GM23338 (cell line): ENCODE measurements around the gene NUB1. TPM values are rescaled to one million over a fixed set of nuclear protein-coding genes. Genes with fewer than 3 reads are reported as not detected.

Experiments
- ATAC-seq: fragments of 200-7000 bp; cut with Tn5 transposase; 3 replicates; pipeline ENCODE4 v1.9.1; 2020
- DNase-seq: peaks from one replicate; pipeline ENCODE4 v3.0.0-alpha.2; 2015; ENCODE audit warnings: low spot score
- H2AFZ ChIP-seq: fragments of 200-600 bp; sonication (generic); 2 replicates; pipeline ENCODE4 v1.8.0; 2016; ENCODE audit warnings: antibody characterized with exemption, mild to moderate bottlenecking, moderate library complexity
- H3F3A ChIP-seq: fragments of 200-600 bp; sonication (generic); replicated peaks from 2 replicates; pipeline ENCODE4 v1.8.0; 2017; ENCODE audit warnings: antibody characterized with exemption, mixed run types, low read depth
- H3K27ac ChIP-seq: fragments of 200-600 bp; sonication (generic); 2 replicates; pipeline ENCODE4 v1.6.1; 2016; ENCODE audit warnings: low read depth
- H3K27me3 ChIP-seq: fragments of 200-600 bp; sonication (generic); 2 replicates; pipeline ENCODE4 v1.8.0; 2016; ENCODE audit warnings: mild to moderate bottlenecking, mixed run types, moderate library complexity; ENCODE audit not compliant: insufficient read depth
- H3K36me3 ChIP-seq: fragments of 200-600 bp; sonication (generic); 2 replicates; pipeline ENCODE4 v1.8.0; 2016; ENCODE audit warnings: mild to moderate bottlenecking; ENCODE audit not compliant: insufficient read depth
- H3K4me1 ChIP-seq: fragments of 200-600 bp; sonication (generic); 2 replicates; pipeline ENCODE4 v1.8.0; 2016; ENCODE audit warnings: mild to moderate bottlenecking, moderate library complexity; ENCODE audit not compliant: insufficient read depth
- H3K4me2 ChIP-seq: fragments of 200-600 bp; sonication (generic); 2 replicates; pipeline ENCODE4 v1.7.1; 2017; ENCODE audit warnings: mixed run types
- H3K4me3 ChIP-seq: fragments of 200-600 bp; sonication (generic); 2 replicates; pipeline ENCODE4 v1.6.1; 2016; ENCODE audit warnings: mixed run types
- H3K79me2 ChIP-seq: fragments of 200-600 bp; sonication (generic); replicated peaks from 2 replicates; pipeline ENCODE4 v1.8.0; 2017; ENCODE audit warnings: mild to moderate bottlenecking; ENCODE audit not compliant: insufficient read depth
- H3K9me2 ChIP-seq: fragments of 200-600 bp; sonication (generic); 2 replicates; pipeline ENCODE4 v1.8.0; 2017; ENCODE audit not compliant: insufficient read depth
- H4K20me1 ChIP-seq: fragments of 200-600 bp; sonication (generic); replicated peaks from 2 replicates; pipeline ENCODE4 v1.8.0; 2017; ENCODE audit warnings: mild to moderate bottlenecking; ENCODE audit not compliant: insufficient read depth
- H3K27ac Mint-ChIP-seq: 2 replicates; pipeline ENCODE4 v1.8.0; 2020; ENCODE audit warnings: inconsistent platforms, mild to moderate bottlenecking, moderate library complexity, mixed read lengths
- H3K27me3 Mint-ChIP-seq: 3 replicates; pipeline ENCODE4 v1.8.0; 2022; ENCODE audit warnings: low read depth, mild to moderate bottlenecking, moderate library complexity, mixed read lengths, inconsistent platforms; ENCODE audit not compliant: insufficient read depth, poor library complexity
- H3K36me3 Mint-ChIP-seq: 3 replicates; pipeline ENCODE4 v1.8.0; 2021; ENCODE audit warnings: low read depth, mild to moderate bottlenecking, inconsistent platforms, moderate library complexity, mixed read lengths
- H3K4me1 Mint-ChIP-seq: 3 replicates; pipeline ENCODE4 v1.8.0; 2020; ENCODE audit warnings: mild to moderate bottlenecking, inconsistent platforms, mixed read lengths
- H3K4me3 Mint-ChIP-seq: 3 replicates; pipeline ENCODE4 v1.8.0; 2021; ENCODE audit warnings: moderate library complexity, mild to moderate bottlenecking, inconsistent platforms, mixed read lengths
- H3K9me3 Mint-ChIP-seq: 3 replicates; pipeline ENCODE4 v1.8.0; 2020; ENCODE audit warnings: moderate library complexity, mild to moderate bottlenecking, inconsistent platforms, mixed read lengths
- EZH2 ChIP-seq: fragments of 200-600 bp; sonication (generic); IDR thresholded peaks from one replicate; pipeline ENCODE4 v1.8.0; 2017; ENCODE audit warnings: antibody characterized with exemption, mild to moderate bottlenecking, low read depth; ENCODE audit not compliant: unreplicated experiment
- EZH2phosphoT487 ChIP-seq: fragments of 200-600 bp; sonication (generic); IDR thresholded peaks from one replicate; pipeline ENCODE4 v1.8.1; 2018; ENCODE audit warnings: antibody characterized with exemption; ENCODE audit not compliant: unreplicated experiment
- JUNB ChIP-seq: IDR thresholded peaks from one replicate; pipeline ENCODE4 v1.6.1; 2016; ENCODE audit warnings: antibody characterized with exemption; ENCODE audit not compliant: unreplicated experiment
- NANOG ChIP-seq: IDR thresholded peaks from 2 replicates; pipeline ENCODE4 v1.6.1; 2016; ENCODE audit warnings: antibody characterized with exemption, borderline replicate concordance
- POLR2AphosphoS5 ChIP-seq: IDR thresholded peaks from 2 replicates; pipeline ENCODE4 v1.6.1; 2016; ENCODE audit warnings: antibody characterized with exemption, low read depth
- STAT1 ChIP-seq: IDR thresholded peaks from one replicate; pipeline ENCODE4 v1.6.1; 2016; ENCODE audit warnings: antibody characterized with exemption; ENCODE audit not compliant: unreplicated experiment
- ZNF114 ChIP-seq: fragments of 250-450 bp; sonication (Bioruptor Pico); IDR thresholded peaks from 2 replicates; pipeline ENCODE4 v1.5.0; 2020; ENCODE audit warnings: mild to moderate bottlenecking, moderate library complexity
- polyA plus RNA-seq: library from polyadenylated mRNA; unstranded; fragments of >200 nt; fragmentation: Nextera tagmentation; extraction: Ambion mirVana; gene quantifications from 2 replicates; pipeline ENCODE4 v1.2.1, GENCODE V29; 2016
- total RNA-seq: library from RNA; depleted of rRNA; stranded (reverse); fragments of >200 nt; shearing (Covaris generic); gene quantifications from 2 replicates; pipeline ENCODE4 v1.2.3, GENCODE V29; 2014
- TF ChIP-seq, protein P1 (sequence below): IDR thresholded peaks from one replicate; pipeline ENCODE4 v1.6.1; 2018; ENCODE audit warnings: antibody characterized with exemption; ENCODE audit not compliant: unreplicated experiment
- TF ChIP-seq, protein P2 (sequence below): fragments of 250-450 bp; sonication (Bioruptor Pico); IDR thresholded peaks from 2 replicates; pipeline ENCODE4 v1.5.0; 2020; ENCODE audit warnings: mild to moderate bottlenecking, moderate library complexity
- TF ChIP-seq, protein P3 (sequence below): IDR thresholded peaks from 2 replicates; pipeline ENCODE4 v1.6.1; 2016; ENCODE audit warnings: antibody characterized with exemption

Gene NUB1
- total and polyA plus RNA-seq, 2 experiments from 2014 or later, result 31.8 to 42.3 TPM

DNA sequence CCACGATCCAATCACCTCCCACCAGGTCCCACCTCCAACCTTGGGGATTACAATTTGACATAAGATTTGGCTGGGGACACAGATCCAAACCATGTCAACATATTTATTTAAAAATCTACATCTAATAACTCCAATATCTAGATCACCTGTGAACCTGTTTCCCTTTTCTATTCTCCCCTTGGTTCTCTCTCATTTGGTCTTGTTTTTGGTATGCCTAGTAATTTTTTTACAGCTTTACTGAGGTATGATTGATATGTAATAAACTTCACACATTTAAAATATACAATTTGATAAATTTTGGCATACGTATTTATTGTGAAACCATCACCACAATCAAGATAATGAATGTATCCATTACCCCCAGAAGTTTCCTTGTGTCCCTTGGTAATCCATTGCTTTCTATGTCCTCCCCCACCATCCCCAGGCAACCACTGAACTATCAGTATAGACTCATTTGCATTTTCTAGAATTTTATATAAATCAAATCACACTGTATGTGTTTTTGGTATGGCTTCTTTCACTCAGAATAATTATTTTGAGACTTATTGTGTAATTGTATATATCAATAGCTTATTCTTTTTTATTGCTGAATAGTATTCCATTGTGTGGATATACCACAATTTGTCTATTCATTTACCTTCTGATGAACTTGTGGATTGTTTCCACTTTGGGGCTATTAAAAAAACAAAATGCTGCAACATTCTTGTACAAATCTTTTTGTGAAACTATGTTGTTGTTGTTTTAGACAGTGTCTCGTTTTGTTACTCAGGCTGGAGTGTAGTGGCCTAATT, 45.2 kb upstream of the NUB1 start:
- Mint-ChIP-seq H3K4me3 (no peak overlapping the region), H3K36me3 (no peaks in the 10 kb centered on the region; the same call in 2 of the 3 replicates), H3K27ac (no peak overlapping the region), H3K27me3 (peaks cover 6% of the 10 kb centered on the region), H3K9me3 (peaks cover 14% of the 10 kb centered on the region), H3K4me1 (no peaks in the 10 kb centered on the region)
- Histone ChIP-seq H3K36me3 (no peaks in the 10 kb centered on the region), H3F3A (no peaks in the 10 kb centered on the region), H2AFZ (no peak overlapping the region), H3K4me2 (no peak overlapping the region), H3K27ac (no peak overlapping the region), H4K20me1 (no peaks in the 10 kb centered on the region), H3K79me2 (no peaks in the 10 kb centered on the region), H3K9me2 (no peaks in the 10 kb centered on the region), H3K27me3 (no peaks in the 10 kb centered on the region), H3K4me1 (no peaks in the 10 kb centered on the region), H3K4me3 (no peak overlapping the region)
- DNase-seq (no peak), ATAC-seq (no peak)
- no peak for TF ChIP-seq JUNB
- TF ChIP-seq EZH2, result no peak
- TF ChIP-seq EZH2phosphoT487, result no peak
- TF ChIP-seq, protein P1, sequence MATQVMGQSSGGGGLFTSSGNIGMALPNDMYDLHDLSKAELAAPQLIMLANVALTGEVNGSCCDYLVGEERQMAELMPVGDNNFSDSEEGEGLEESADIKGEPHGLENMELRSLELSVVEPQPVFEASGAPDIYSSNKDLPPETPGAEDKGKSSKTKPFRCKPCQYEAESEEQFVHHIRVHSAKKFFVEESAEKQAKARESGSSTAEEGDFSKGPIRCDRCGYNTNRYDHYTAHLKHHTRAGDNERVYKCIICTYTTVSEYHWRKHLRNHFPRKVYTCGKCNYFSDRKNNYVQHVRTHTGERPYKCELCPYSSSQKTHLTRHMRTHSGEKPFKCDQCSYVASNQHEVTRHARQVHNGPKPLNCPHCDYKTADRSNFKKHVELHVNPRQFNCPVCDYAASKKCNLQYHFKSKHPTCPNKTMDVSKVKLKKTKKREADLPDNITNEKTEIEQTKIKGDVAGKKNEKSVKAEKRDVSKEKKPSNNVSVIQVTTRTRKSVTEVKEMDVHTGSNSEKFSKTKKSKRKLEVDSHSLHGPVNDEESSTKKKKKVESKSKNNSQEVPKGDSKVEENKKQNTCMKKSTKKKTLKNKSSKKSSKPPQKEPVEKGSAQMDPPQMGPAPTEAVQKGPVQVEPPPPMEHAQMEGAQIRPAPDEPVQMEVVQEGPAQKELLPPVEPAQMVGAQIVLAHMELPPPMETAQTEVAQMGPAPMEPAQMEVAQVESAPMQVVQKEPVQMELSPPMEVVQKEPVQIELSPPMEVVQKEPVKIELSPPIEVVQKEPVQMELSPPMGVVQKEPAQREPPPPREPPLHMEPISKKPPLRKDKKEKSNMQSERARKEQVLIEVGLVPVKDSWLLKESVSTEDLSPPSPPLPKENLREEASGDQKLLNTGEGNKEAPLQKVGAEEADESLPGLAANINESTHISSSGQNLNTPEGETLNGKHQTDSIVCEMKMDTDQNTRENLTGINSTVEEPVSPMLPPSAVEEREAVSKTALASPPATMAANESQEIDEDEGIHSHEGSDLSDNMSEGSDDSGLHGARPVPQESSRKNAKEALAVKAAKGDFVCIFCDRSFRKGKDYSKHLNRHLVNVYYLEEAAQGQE, result no peak
- no peak for TF ChIP-seq NANOG
- no peak for TF ChIP-seq ZNF114 (CRISPR knock-in tag)
- TF ChIP-seq, protein P2, sequence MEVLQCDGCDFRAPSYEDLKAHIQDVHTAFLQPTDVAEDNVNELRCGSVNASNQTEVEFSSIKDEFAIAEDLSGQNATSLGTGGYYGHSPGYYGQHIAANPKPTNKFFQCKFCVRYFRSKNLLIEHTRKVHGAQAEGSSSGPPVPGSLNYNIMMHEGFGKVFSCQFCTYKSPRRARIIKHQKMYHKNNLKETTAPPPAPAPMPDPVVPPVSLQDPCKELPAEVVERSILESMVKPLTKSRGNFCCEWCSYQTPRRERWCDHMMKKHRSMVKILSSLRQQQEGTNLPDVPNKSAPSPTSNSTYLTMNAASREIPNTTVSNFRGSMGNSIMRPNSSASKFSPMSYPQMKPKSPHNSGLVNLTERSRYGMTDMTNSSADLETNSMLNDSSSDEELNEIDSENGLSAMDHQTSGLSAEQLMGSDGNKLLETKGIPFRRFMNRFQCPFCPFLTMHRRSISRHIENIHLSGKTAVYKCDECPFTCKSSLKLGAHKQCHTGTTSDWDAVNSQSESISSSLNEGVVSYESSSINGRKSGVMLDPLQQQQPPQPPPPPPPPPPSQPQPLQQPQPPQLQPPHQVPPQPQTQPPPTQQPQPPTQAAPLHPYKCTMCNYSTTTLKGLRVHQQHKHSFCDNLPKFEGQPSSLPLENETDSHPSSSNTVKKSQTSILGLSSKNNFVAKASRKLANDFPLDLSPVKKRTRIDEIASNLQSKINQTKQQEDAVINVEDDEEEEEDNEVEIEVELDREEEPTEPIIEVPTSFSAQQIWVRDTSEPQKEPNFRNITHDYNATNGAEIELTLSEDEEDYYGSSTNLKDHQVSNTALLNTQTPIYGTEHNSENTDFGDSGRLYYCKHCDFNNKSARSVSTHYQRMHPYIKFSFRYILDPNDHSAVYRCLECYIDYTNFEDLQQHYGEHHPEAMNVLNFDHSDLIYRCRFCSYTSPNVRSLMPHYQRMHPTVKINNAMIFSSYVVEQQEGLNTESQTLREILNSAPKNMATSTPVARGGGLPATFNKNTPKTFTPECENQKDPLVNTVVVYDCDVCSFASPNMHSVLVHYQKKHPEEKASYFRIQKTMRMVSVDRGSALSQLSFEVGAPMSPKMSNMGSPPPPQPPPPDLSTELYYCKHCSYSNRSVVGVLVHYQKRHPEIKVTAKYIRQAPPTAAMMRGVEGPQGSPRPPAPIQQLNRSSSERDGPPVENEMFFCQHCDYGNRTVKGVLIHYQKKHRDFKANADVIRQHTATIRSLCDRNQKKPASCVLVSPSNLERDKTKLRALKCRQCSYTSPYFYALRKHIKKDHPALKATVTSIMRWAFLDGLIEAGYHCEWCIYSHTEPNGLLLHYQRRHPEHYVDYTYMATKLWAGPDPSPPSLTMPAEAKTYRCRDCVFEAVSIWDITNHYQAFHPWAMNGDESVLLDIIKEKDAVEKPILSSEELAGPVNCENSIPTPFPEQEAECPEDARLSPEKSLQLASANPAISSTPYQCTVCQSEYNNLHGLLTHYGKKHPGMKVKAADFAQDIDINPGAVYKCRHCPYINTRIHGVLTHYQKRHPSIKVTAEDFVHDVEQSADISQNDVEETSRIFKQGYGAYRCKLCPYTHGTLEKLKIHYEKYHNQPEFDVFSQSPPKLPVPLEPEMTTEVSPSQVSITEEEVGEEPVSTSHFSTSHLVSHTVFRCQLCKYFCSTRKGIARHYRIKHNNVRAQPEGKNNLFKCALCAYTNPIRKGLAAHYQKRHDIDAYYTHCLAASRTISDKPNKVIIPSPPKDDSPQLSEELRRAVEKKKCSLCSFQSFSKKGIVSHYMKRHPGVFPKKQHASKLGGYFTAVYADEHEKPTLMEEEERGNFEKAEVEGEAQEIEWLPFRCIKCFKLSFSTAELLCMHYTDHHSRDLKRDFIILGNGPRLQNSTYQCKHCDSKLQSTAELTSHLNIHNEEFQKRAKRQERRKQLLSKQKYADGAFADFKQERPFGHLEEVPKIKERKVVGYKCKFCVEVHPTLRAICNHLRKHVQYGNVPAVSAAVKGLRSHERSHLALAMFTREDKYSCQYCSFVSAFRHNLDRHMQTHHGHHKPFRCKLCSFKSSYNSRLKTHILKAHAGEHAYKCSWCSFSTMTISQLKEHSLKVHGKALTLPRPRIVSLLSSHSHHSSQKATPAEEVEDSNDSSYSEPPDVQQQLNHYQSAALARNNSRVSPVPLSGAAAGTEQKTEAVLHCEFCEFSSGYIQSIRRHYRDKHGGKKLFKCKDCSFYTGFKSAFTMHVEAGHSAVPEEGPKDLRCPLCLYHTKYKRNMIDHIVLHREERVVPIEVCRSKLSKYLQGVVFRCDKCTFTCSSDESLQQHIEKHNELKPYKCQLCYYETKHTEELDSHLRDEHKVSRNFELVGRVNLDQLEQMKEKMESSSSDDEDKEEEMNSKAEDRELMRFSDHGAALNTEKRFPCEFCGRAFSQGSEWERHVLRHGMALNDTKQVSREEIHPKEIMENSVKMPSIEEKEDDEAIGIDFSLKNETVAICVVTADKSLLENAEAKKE (CRISPR knock-in tag), result no peak
- TF ChIP-seq, protein P3, sequence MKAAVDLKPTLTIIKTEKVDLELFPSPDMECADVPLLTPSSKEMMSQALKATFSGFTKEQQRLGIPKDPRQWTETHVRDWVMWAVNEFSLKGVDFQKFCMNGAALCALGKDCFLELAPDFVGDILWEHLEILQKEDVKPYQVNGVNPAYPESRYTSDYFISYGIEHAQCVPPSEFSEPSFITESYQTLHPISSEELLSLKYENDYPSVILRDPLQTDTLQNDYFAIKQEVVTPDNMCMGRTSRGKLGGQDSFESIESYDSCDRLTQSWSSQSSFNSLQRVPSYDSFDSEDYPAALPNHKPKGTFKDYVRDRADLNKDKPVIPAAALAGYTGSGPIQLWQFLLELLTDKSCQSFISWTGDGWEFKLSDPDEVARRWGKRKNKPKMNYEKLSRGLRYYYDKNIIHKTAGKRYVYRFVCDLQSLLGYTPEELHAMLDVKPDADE, result no peak
- TF ChIP-seq POLR2AphosphoS5, result no peak
- TF ChIP-seq STAT1, result no peak
